ENCODE data around the gene DOCK9. TPM values are rescaled to one million over a fixed set of nuclear protein-coding genes. Genes with fewer than 3 reads are reported as not detected.
A peak's percentile ranks its signal among the peaks of the same experiment; 100 is the strongest.

Gene DOCK9
- polyA plus RNA-seq, 3 donors, result 0.01 TPM; not detected in 2

DNA sequence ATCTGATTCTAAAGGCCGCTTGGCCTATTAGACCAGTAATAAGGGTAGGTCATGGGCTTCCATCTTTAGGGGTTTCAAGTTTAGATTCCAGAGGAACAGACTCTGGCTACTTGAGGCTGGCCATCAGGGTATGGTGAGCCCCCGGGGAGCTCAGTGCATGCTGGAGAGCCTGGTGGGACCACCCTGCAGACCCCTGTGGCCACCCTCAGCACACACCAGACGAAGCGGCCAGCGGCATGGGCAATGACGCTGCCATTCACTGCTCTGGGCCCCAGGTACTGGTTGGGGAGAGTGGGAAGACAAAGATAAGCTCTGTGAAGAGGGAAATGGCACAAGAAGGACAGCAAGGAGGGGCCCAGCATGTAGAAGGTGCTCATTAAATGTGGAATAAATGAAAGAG is 126.6 kb downstream of the DOCK9 start:
- H3K27ac Mint-ChIP-seq, result peak overlapping the region in 1 of 7 donors; percentile 51

DNA sequence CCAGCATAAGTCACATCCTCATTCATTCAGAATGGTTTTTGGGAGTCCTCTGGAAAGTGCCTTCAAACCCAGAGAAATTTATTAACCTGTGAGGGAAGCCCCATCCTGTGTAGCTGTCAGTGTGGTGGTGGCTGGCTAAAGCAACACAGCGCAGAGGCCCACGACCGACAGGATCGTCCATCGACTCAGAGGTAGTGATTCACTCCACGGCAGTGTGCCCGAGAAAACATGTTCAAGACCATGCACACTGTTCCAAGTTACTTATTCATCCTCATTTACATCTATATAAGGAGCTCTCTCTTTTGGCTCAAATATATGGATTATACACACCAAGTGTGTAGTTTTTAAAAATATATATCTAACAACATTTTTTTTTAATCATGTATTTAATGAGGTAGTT is 129.1 kb downstream of the DOCK9 start:
- no peaks in the 10 kb centered on the region for H3K36me3 ChIP-seq (replicated peaks in 1 of 2; ENCODE audit: control insufficient read depth in 1 of 2, insufficient read depth in 2 of 2, low read length in 2 of 2)
- intact Hi-C loops (cut with micrococcal nuclease), result loop anchor here in 1 of 2 donors (10.0 kb wide), 1 partner anchor 404 kb away; no protein-coding TSS in a partner anchor
- 95% methylated on average over 4 of the region's 7 CpGs for WGBS (ENCODE audit: insufficient coverage)

More for the DNA sequence above, 126.6 kb downstream of the DOCK9 start:
- intact Hi-C loops (cut with micrococcal nuclease), result no loop called here
- H4K20me1 ChIP-seq (ENCODE audit: insufficient read depth, low read length), result no peaks in the 10 kb centered on the region
- no peaks in the 10 kb centered on the region for H3K9me3 Mint-ChIP-seq
- no peak overlapping the region for H3K27ac ChIP-seq (ENCODE audit: low read depth in 1 of 2, low read length in 2 of 2)
- H3K4me2 ChIP-seq (replicated peaks; ENCODE audit: extremely low read depth, low read length, poor library complexity, severe bottlenecking), result no peak overlapping the region
- no peak overlapping the region for H2AFZ ChIP-seq (ENCODE audit: insufficient read depth, low read depth, low read length, poor library complexity, severe bottlenecking)
- H3K4me1 ChIP-seq (ENCODE audit: control insufficient read depth in 1 of 2, insufficient read depth in 2 of 2, low read length in 2 of 2), result no peaks in the 10 kb centered on the region
- H3K27me3 Mint-ChIP-seq (ENCODE audit: low read depth in 3 of 3), result peaks cover 1 to 14% (median 4%) of the 10 kb centered on the region in 3 donors
- H3K36me3 Mint-ChIP-seq, result no peaks in the 10 kb centered on the region
- no peaks in the 10 kb centered on the region for H3K9me3 ChIP-seq (replicated peaks in 1 of 2; ENCODE audit: control insufficient read depth in 1 of 2, insufficient read depth in 1 of 2, low read length in 2 of 2)
- H3K9ac ChIP-seq (ENCODE audit: insufficient read depth, low read length, poor library complexity, severe bottlenecking), result no peak overlapping the region
- no peaks in the 10 kb centered on the region for H3K27me3 ChIP-seq (ENCODE audit: control insufficient read depth in 2 of 2, insufficient read depth in 2 of 2, low read length in 2 of 2)
- no peak overlapping the region for H3K4me3 ChIP-seq (replicated peaks in 1 of 3; ENCODE audit: low read depth in 2 of 3, low read length in 3 of 3)
- no peak overlapping the region for H3K4me3 Mint-ChIP-seq
- no peaks in the 10 kb centered on the region for H3K79me2 ChIP-seq (ENCODE audit: insufficient read depth, low read length)
- WGBS (ENCODE audit: insufficient coverage), result 94% methylated on average over 5 of the region's 6 CpGs
- TF ChIP-seq, protein P1, sequence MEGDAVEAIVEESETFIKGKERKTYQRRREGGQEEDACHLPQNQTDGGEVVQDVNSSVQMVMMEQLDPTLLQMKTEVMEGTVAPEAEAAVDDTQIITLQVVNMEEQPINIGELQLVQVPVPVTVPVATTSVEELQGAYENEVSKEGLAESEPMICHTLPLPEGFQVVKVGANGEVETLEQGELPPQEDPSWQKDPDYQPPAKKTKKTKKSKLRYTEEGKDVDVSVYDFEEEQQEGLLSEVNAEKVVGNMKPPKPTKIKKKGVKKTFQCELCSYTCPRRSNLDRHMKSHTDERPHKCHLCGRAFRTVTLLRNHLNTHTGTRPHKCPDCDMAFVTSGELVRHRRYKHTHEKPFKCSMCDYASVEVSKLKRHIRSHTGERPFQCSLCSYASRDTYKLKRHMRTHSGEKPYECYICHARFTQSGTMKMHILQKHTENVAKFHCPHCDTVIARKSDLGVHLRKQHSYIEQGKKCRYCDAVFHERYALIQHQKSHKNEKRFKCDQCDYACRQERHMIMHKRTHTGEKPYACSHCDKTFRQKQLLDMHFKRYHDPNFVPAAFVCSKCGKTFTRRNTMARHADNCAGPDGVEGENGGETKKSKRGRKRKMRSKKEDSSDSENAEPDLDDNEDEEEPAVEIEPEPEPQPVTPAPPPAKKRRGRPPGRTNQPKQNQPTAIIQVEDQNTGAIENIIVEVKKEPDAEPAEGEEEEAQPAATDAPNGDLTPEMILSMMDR (IDR thresholded peaks at IDR 0.05), result no peak
- H3K4me1 Mint-ChIP-seq, result peaks cover 1% of the 10 kb centered on the region
- no peaks in the 10 kb centered on the region for H3K36me3 ChIP-seq (replicated peaks in 1 of 2; ENCODE audit: control insufficient read depth in 1 of 2, insufficient read depth in 2 of 2, low read length in 2 of 2)
- DNase-seq, result no peak

More for the DNA sequence above, 129.1 kb downstream of the DOCK9 start:
- Histone ChIP-seq H3K79me2 (ENCODE audit: insufficient read depth, low read length) (no peaks in the 10 kb centered on the region), H3K27me3 (ENCODE audit: control insufficient read depth in 2 of 2, insufficient read depth in 2 of 2, low read length in 2 of 2) (peaks cover 4 to 7% of the 10 kb centered on the region in 2 donors), H3K4me3 (replicated peaks in 1 of 3; ENCODE audit: low read depth in 2 of 3, low read length in 3 of 3) (no peak overlapping the region), H3K9ac (ENCODE audit: insufficient read depth, low read length, poor library complexity, severe bottlenecking) (no peak overlapping the region), H3K4me1 (ENCODE audit: control insufficient read depth in 1 of 2, insufficient read depth in 2 of 2, low read length in 2 of 2) (no peaks in the 10 kb centered on the region), H3K27ac (ENCODE audit: low read depth in 1 of 2, low read length in 2 of 2) (no peak overlapping the region), H2AFZ (ENCODE audit: insufficient read depth, low read depth, low read length, poor library complexity, severe bottlenecking) (no peak overlapping the region), H3K4me2 (replicated peaks; ENCODE audit: extremely low read depth, low read length, poor library complexity, severe bottlenecking) (no peak overlapping the region), H4K20me1 (ENCODE audit: insufficient read depth, low read length) (no peaks in the 10 kb centered on the region), H3K9me3 (replicated peaks in 1 of 2; ENCODE audit: control insufficient read depth in 1 of 2, insufficient read depth in 1 of 2, low read length in 2 of 2) (no peaks in the 10 kb centered on the region)
- H3K4me1 Mint-ChIP-seq, result no peaks in the 10 kb centered on the region
- H3K27ac Mint-ChIP-seq, result no peak overlapping the region
- H3K27me3 Mint-ChIP-seq (ENCODE audit: low read depth in 3 of 3), result peaks cover 4 to 17% (median 9%) of the 10 kb centered on the region in 3 donors
- no peaks in the 10 kb centered on the region for H3K9me3 Mint-ChIP-seq
- no peaks in the 10 kb centered on the region for H3K36me3 Mint-ChIP-seq
- H3K4me3 Mint-ChIP-seq, result no peak overlapping the region
- TF ChIP-seq, protein P1 (IDR thresholded peaks at IDR 0.05), result no peak
- no peak for DNase-seq

All from CD14-positive monocyte (primary cell).